GM21390 (cell line): Measurements from ENCODE around the gene RPS4Y2.

Source experiments
- ATAC-seq: cut with Tn5 transposase; IDR thresholded peaks from one replicate; pipeline ENCODE4 v1.9.1; 2021; ENCODE audit not compliant: unreplicated experiment

The RPS4Y2 gene

GRCh38 chrY:20817067-20817466 lies 61.2 kb downstream of the RPS4Y2 start:
- no peak for ATAC-seq
